K562 (cell line): ENCODE data around the gene PRDX4. TPM values are rescaled to one million over a fixed set of nuclear protein-coding genes. Genes with fewer than 3 reads are reported as not detected.

Source experiments
- ATAC-seq: fragments of 200-7000 bp; cut with Tn5 transposase; 3 replicates; pipeline ENCODE4 v1.9.1; 2020; ENCODE audit warnings: moderate library complexity
- BruUV-seq: library from RNA; stranded (reverse); fragments of 400-500 nt; replicated peaks from 2 replicates; lab custom pipeline; 2021; lab: Mats Ljungman, UMichigan
- CTCF ChIA-PET: fragments of 300-600 bp; formaldehyde crosslinking; extraction: SDS; loops from one replicate; lab custom pipeline; 2021; ENCODE audit warnings: low intra/inter-chr PET ratio; lab: Yijun Ruan, JAX
- POLR2A ChIA-PET: fragments of 300-600, 350-650 bp; sonication (Branson Sonifier 250); formaldehyde crosslinking; extraction: SDS; loops from one replicate; lab custom pipeline; 2021; ENCODE audit warnings: antibody characterized with exemption, inconsistent platforms; lab: Yijun Ruan, JAX
- DNase-seq, 4 experiments: peaks; one replicate each; pipeline versions ENCODE4 v3.0.0 to v3.0.0-alpha.2; 2011 to 2018; ENCODE audit warnings: low spot score in 3 of 4, mixed read lengths in 3 of 4; ENCODE audit errors: extremely low read depth in 1 of 4
- FAIRE-seq: peaks from 2 replicates; lab custom pipeline; 2011; peaks lifted over from hg19 to GRCh38; lab: Jason Lieb, UNC
- H2AFZ ChIP-seq: 2 replicates; pipeline ENCODE4 v1.6.0; 2011; ENCODE audit warnings: low read depth, low read length, control low read depth, inconsistent platforms
- H3K27ac ChIP-seq: fragments of 200-600 bp; 3 replicates; pipeline ENCODE4 v1.8.0; 2011; ENCODE audit warnings: low read depth, mild to moderate bottlenecking, control low read depth, inconsistent platforms, low read length, moderate library complexity, mixed read lengths; ENCODE audit errors: extremely low read depth
- H3K27me3 ChIP-seq, 2 experiments: fragments of 300-600 bp in 1 of 2; 2 replicates in 1 of 2; 3 replicates in 1 of 2; pipeline versions ENCODE4 v1.6.0 to v1.8.0; 2011; ENCODE audit warnings: inconsistent platforms in 2 of 2, low read length in 2 of 2, mild to moderate bottlenecking in 1 of 2, mixed read lengths in 1 of 2, moderate library complexity in 1 of 2; ENCODE audit not compliant: control insufficient read depth in 2 of 2, insufficient read depth in 2 of 2
- H3K36me3 ChIP-seq: fragments of 300-600 bp; 3 replicates; pipeline ENCODE4 v1.8.0; 2011; ENCODE audit warnings: mild to moderate bottlenecking, low read length, inconsistent platforms; ENCODE audit not compliant: control insufficient read depth, insufficient read depth
- H3K4me1 ChIP-seq, 2 experiments: fragments of 200-600 bp in 1 of 2; replicated peaks in 1 of 2; 2 replicates in 1 of 2; 3 replicates in 1 of 2; pipeline versions ENCODE4 v1.5.1 to v1.8.0; 2011; ENCODE audit warnings: inconsistent platforms in 2 of 2, low read length in 2 of 2, mild to moderate bottlenecking in 1 of 2, mixed read lengths in 1 of 2, moderate library complexity in 1 of 2; ENCODE audit not compliant: control insufficient read depth in 2 of 2, insufficient read depth in 2 of 2
- H3K4me2 ChIP-seq: 2 replicates; pipeline ENCODE4 v1.6.1; 2011; ENCODE audit warnings: low read length, control low read depth, inconsistent platforms, mixed read lengths; ENCODE audit not compliant: insufficient read depth
- H3K4me3 ChIP-seq: fragments of 200-600 bp; sonication (generic), shearing (Covaris generic); 2 replicates; pipeline ENCODE4 v1.5.1; 2016; ENCODE audit warnings: control low read depth, inconsistent platforms
- H3K79me2 ChIP-seq: fragments of 200-600 bp; 3 replicates; pipeline ENCODE4 v1.8.0; 2011; ENCODE audit warnings: low read length, inconsistent platforms; ENCODE audit not compliant: control insufficient read depth, insufficient read depth
- H3K9ac ChIP-seq, 2 experiments: 2 replicates each; pipeline versions ENCODE4 v1.6.0 to v1.6.1; 2011; ENCODE audit warnings: low read depth in 2 of 2, low read length in 2 of 2, control low read depth in 1 of 2, inconsistent platforms in 1 of 2, mild to moderate bottlenecking in 1 of 2, mixed read lengths in 1 of 2; ENCODE audit not compliant: insufficient read depth in 1 of 2
- H3K9me1 ChIP-seq: one replicate; pipeline ENCODE4 v1.6.0; 2011; ENCODE audit warnings: inconsistent platforms, mild to moderate bottlenecking, low read length, moderate library complexity; ENCODE audit not compliant: control insufficient read depth, insufficient read depth
- H3K9me3 ChIP-seq: replicated peaks from 2 replicates; pipeline ENCODE4 v1.5.1; 2011; ENCODE audit warnings: low read depth, low read length, inconsistent platforms; ENCODE audit not compliant: control insufficient read depth, insufficient read depth
- H4K20me1 ChIP-seq: replicated peaks from 2 replicates; pipeline ENCODE4 v1.6.1; 2011; ENCODE audit warnings: low read length, inconsistent platforms, mixed read lengths; ENCODE audit not compliant: control insufficient read depth, insufficient read depth
- CBFA2T2 ChIP-seq: fragments of 450-650 bp; conservative IDR thresholded peaks from 2 replicates; pipeline ENCODE4 v1.6.1; 2017; ENCODE audit warnings: mild to moderate bottlenecking
- CREB1 ChIP-seq, 2 experiments: sonication (generic) in 1 of 2; formaldehyde crosslinking in 1 of 2; IDR thresholded peaks; 2 replicates each; pipeline versions ENCODE4 v1.6.1 to v1.8.0; 2012 to 2022; ENCODE audit warnings: inconsistent platforms in 1 of 2, mild to moderate bottlenecking in 1 of 2, missing genetic modification reagents in 1 of 2, moderate library complexity in 1 of 2
- ELF1 ChIP-seq: fragments of 200-800 bp; sonication (Bioruptor generic); IDR thresholded peaks from 2 replicates; pipeline ENCODE4 v1.6.1; 2016; ENCODE audit warnings: missing genetic modification characterization, missing compliant biosample characterization
- HDAC2 ChIP-seq: fragments of 450-650 bp; IDR thresholded peaks from 2 replicates; pipeline ENCODE4 v1.6.1; 2016; ENCODE audit warnings: mild to moderate bottlenecking
- SRSF7 ChIP-seq: fragments of 200-400 bp; formaldehyde crosslinking; optimal IDR thresholded peaks from 2 replicates; pipeline ENCODE3; 2017; ENCODE audit warnings: mild to moderate bottlenecking, low read depth, low read length
- UBTF ChIP-seq, 2 experiments: IDR thresholded peaks; 2 replicates each; pipeline ENCODE4 v1.6.1; 2012; ENCODE audit warnings: improper control_type of control experiment in 2 of 2, low read depth in 2 of 2, low read length in 2 of 2, borderline replicate concordance in 1 of 2
- ZNF644 ChIP-seq: fragments of 200-800 bp; sonication (Bioruptor generic); IDR thresholded peaks from 2 replicates; pipeline ENCODE4 v1.6.1; 2016; ENCODE audit warnings: low read depth, missing genetic modification characterization, missing compliant biosample characterization
- ZNF740 ChIP-seq, 3 experiments: fragments of 200-800 bp in 1 of 3; sonication (Bioruptor generic) in 1 of 3; sonication (generic) in 1 of 3; formaldehyde crosslinking in 1 of 3; IDR thresholded peaks; 2 replicates each; pipeline versions ENCODE4 v1.6.1 to v1.8.0; 2016 to 2022; ENCODE audit warnings: mild to moderate bottlenecking in 2 of 3, missing compliant biosample characterization in 2 of 3, missing genetic modification characterization in 2 of 3, missing genetic modification reagents in 1 of 3
- WGBS: fragments of 100-300 bp; shearing (Covaris generic); methylation state at CpG from one replicate; pipeline ENCODE4 v1.1.6; 2016; ENCODE audit warnings: low coverage, mixed read lengths; ENCODE audit not compliant: insufficient coverage; ENCODE audit errors: missing lambda C conversion rate; 5-methylcytosine and 5-hydroxymethylcytosine counted together
- in situ Hi-C: fragments of 300-500 bp; cut with MboI; formaldehyde crosslinking; loops from 4 replicates; pipeline ENCODE4 v1.15.0; 2018; ENCODE audit warnings: inconsistent platforms, mixed read lengths
- intact Hi-C: fragments of 100-400 bp; cut with micrococcal nuclease; formaldehyde crosslinking; loops from 2 replicates; pipeline ENCODE4 v1.14.2; 2022
- polyA plus RNA-seq, 8 experiments: library from polyadenylated mRNA; depleted of rRNA in 4 of 8; stranded (reverse) in 5 of 8; unstranded in 3 of 8; fragments of >200 nt; fragmentation: Nextera tagmentation in 2 of 8; fragmentation: Illumina TruSeq in 1 of 8; extraction: Ambion mirVana in 2 of 8; extraction: Trizol in 1 of 8; gene quantifications; 2 replicates each; pipeline versions ENCODE4 v1.2.1 to v1.2.3, GENCODE V29; 2011 to 2014; ENCODE audit warnings: inconsistent platforms in 1 of 8, missing spikeins in 1 of 8
- total RNA-seq, 7 experiments: library from RNA; depleted of rRNA in 6 of 7; stranded (reverse); fragments of >200 nt in 6 of 7; fragmentation: Illumina TruSeq in 2 of 7; extraction: Trizol in 2 of 7; gene quantifications; 2 replicates each; pipeline versions ENCODE4 v1.2.1 to v1.2.3, GENCODE V29; 2011 to 2021; ENCODE audit warnings: low replicate concordance in 1 of 7
- TF ChIP-seq, protein P1 (sequence below): fragments of 250-450 bp; sonication (Bioruptor Pico); IDR thresholded peaks from 2 replicates; pipeline ENCODE4 v1.8.0; 2021; ENCODE audit warnings: moderate library complexity, mild to moderate bottlenecking, inconsistent platforms
- TF ChIP-seq, protein P2 (sequence below): fragments of 200-800 bp; sonication (Bioruptor generic); IDR thresholded peaks from 2 replicates; pipeline ENCODE4 v1.6.1; 2017; ENCODE audit warnings: missing genetic modification characterization, missing compliant biosample characterization
- TF ChIP-seq, protein P3 (sequence below): fragments of 450-650 bp; IDR thresholded peaks from 2 replicates; pipeline ENCODE4 v1.6.1; 2016; ENCODE audit warnings: missing biosample characterization, missing genetic modification characterization

The PRDX4 gene
- total and polyA plus RNA-seq, 9 of the 15 experiments (the other 6 are each of a cell fraction or from before 2014, with no cell fraction given) = 28.6 to 253 (median 153) TPM

DNA sequence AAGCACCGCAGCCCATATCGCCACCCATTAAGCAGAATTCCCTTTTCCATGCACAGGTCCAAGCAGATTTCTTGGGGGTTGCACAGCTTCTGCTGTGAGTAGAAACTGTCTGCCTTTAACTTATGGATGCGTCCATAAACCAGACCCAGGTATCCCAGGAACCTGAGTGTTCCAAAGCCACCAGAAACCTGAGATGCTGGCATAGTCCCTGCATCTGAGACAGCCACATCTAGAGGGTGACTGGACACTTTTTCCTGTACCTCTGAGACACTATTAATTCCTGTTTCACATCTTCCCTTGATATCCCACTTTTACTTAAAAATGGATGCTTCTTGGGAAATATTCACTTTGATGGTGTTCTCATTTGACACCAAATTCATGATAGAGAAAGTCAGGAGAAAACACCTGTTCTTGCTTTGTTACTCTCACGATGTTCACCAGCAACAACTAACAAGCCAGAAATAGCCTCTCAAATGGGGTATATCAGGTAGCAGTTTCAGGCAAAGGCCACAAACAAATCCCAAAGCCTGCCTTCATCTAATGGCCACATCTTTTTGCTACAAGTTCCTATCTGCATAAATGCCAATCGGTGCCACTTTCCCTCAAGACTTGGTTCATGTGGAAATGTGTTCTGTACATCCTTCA, 45.5 kb upstream of the PRDX4 start:
- no peaks in the 10 kb centered on the region for H3K9me3 ChIP-seq
- H3K79me2 ChIP-seq = no peaks in the 10 kb centered on the region
- BruUV-seq = no TSS peak
- 0 out of 5 replicates have a peak, but pooled peaks cover 0 to 2% of the 10 kb centered on the region in 2 experiments for H3K27me3 ChIP-seq
- H3K9me1 ChIP-seq = no peaks in the 10 kb centered on the region
- CTCF ChIA-PET = no interaction called here
- WGBS = 0% methylated on average over 5 of the region's 5 CpGs
- no peaks in the 10 kb centered on the region for H4K20me1 ChIP-seq
- intact Hi-C loops = no loop called here
- no peak for DNase-seq
- no peak overlapping the region for H3K27ac ChIP-seq
- POLR2A ChIA-PET = no interaction called here
- no peak overlapping the region for H3K4me3 ChIP-seq
- no peak overlapping the region for H3K4me2 ChIP-seq
- no peak overlapping the region for H3K9ac ChIP-seq
- H3K4me1 ChIP-seq = no peaks in the 10 kb centered on the region
- no peaks in the 10 kb centered on the region for H3K36me3 ChIP-seq
- FAIRE-seq = no peak
- H2AFZ ChIP-seq = no peak overlapping the region
- in situ Hi-C loops = no loop called here
- no peak for ATAC-seq
- TF ChIP-seq, protein P1, sequence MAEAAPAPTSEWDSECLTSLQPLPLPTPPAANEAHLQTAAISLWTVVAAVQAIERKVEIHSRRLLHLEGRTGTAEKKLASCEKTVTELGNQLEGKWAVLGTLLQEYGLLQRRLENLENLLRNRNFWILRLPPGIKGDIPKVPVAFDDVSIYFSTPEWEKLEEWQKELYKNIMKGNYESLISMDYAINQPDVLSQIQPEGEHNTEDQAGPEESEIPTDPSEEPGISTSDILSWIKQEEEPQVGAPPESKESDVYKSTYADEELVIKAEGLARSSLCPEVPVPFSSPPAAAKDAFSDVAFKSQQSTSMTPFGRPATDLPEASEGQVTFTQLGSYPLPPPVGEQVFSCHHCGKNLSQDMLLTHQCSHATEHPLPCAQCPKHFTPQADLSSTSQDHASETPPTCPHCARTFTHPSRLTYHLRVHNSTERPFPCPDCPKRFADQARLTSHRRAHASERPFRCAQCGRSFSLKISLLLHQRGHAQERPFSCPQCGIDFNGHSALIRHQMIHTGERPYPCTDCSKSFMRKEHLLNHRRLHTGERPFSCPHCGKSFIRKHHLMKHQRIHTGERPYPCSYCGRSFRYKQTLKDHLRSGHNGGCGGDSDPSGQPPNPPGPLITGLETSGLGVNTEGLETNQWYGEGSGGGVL (CRISPR knock-in tag) = no peak
- TF ChIP-seq CREB1 (IDR thresholded peaks at IDR 0.05) (no peak), CREB1 (CRISPR knock-in tag; IDR thresholded peaks at IDR 0.05) (no peak), ZNF644 (tag) (no peak), HDAC2 (no peak), ELF1 (tag) (no peak), CBFA2T2 (no peak), UBTF (IDR thresholded peaks at IDR 0.05; ENCODE audit: borderline replicate concordance in 1 of 2, low read depth in 2 of 2, low read length in 2 of 2) (no peak), SRSF7 (no peak), ZNF740 (CRISPR knock-in tag; IDR thresholded peaks at IDR 0.05) (no peak), ZNF740 (tag; IDR thresholded peaks at IDR 0.05) (no peak)
- TF ChIP-seq, protein P2, sequence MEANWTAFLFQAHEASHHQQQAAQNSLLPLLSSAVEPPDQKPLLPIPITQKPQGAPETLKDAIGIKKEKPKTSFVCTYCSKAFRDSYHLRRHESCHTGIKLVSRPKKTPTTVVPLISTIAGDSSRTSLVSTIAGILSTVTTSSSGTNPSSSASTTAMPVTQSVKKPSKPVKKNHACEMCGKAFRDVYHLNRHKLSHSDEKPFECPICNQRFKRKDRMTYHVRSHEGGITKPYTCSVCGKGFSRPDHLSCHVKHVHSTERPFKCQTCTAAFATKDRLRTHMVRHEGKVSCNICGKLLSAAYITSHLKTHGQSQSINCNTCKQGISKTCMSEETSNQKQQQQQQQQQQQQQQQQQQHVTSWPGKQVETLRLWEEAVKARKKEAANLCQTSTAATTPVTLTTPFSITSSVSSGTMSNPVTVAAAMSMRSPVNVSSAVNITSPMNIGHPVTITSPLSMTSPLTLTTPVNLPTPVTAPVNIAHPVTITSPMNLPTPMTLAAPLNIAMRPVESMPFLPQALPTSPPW (CRISPR knock-in tag) = no peak
- TF ChIP-seq, protein P3, sequence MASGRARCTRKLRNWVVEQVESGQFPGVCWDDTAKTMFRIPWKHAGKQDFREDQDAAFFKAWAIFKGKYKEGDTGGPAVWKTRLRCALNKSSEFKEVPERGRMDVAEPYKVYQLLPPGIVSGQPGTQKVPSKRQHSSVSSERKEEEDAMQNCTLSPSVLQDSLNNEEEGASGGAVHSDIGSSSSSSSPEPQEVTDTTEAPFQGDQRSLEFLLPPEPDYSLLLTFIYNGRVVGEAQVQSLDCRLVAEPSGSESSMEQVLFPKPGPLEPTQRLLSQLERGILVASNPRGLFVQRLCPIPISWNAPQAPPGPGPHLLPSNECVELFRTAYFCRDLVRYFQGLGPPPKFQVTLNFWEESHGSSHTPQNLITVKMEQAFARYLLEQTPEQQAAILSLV = no peak
